ENCODE measurements around the gene FITM1.

Gene FITM1

GRCh38 chr14:24177891-24178290 lies 47.4 kb downstream of the FITM1 start:
- Histone ChIP-seq H3K4me1 (ENCODE audit: insufficient read depth, low read length, severe bottlenecking) (no peaks in the 10 kb centered on the region), H3K36me3 (ENCODE audit: insufficient read depth, low read length) (peaks cover 57% of the 10 kb centered on the region), H3K27me3 (ENCODE audit: insufficient read depth, low read length) (no peaks in the 10 kb centered on the region), H3K27ac (ENCODE audit: low read depth, low read length, poor library complexity, severe bottlenecking) (no peak overlapping the region), H4K20me1 (ENCODE audit: insufficient read depth, low read length) (no peaks in the 10 kb centered on the region), H2AFZ (ENCODE audit: low read length) (no peak overlapping the region), H3K79me2 (ENCODE audit: insufficient read depth, low read length) (no peaks in the 10 kb centered on the region), H3K9me3 (ENCODE audit: low read length) (no peaks in the 10 kb centered on the region), H3K4me2 (ENCODE audit: low read length) (no peak overlapping the region), H3F3A (ENCODE audit: insufficient read depth, low read length) (no peaks in the 10 kb centered on the region), H3K9me2 (ENCODE audit: low read depth, low read length) (no peaks in the 10 kb centered on the region), H3K9ac (ENCODE audit: low read length) (no peak overlapping the region), H3K4me3 (ENCODE audit: low read depth, low read length, poor library complexity, severe bottlenecking) (no peak overlapping the region)
- TF ChIP-seq EZH2 (IDR thresholded peaks at IDR 0.05; ENCODE audit: borderline replicate concordance, low read length) (no peak), CTCF (IDR thresholded peaks at IDR 0.05; ENCODE audit: low read length) (no peak)

GRCh38 chr14:24178399-24179178 lies 48.1 kb downstream of the FITM1 start:
- no peaks in the 10 kb centered on the region for H3K9me3 ChIP-seq (ENCODE audit: low read length)
- H3K9me2 ChIP-seq (ENCODE audit: low read depth, low read length), result no peaks in the 10 kb centered on the region
- no peaks in the 10 kb centered on the region for H4K20me1 ChIP-seq (ENCODE audit: insufficient read depth, low read length)
- no peak overlapping the region for H3K4me2 ChIP-seq (ENCODE audit: low read length)
- H3K9ac ChIP-seq (ENCODE audit: low read length), result no peak overlapping the region
- TF ChIP-seq CTCF (IDR thresholded peaks at IDR 0.05; ENCODE audit: low read length), result no peak
- TF ChIP-seq EZH2 (IDR thresholded peaks at IDR 0.05; ENCODE audit: borderline replicate concordance, low read length), result no peak
- no peaks in the 10 kb centered on the region for H3K79me2 ChIP-seq (ENCODE audit: insufficient read depth, low read length)
- no peaks in the 10 kb centered on the region for H3K4me1 ChIP-seq (ENCODE audit: insufficient read depth, low read length, severe bottlenecking)
- H3K4me3 ChIP-seq (ENCODE audit: low read depth, low read length, poor library complexity, severe bottlenecking), result no peak overlapping the region
- H3K36me3 ChIP-seq (ENCODE audit: insufficient read depth, low read length), result peaks cover 64% of the 10 kb centered on the region
- H3K27me3 ChIP-seq (ENCODE audit: insufficient read depth, low read length), result no peaks in the 10 kb centered on the region
- H3K27ac ChIP-seq (ENCODE audit: low read depth, low read length, poor library complexity, severe bottlenecking), result no peak overlapping the region
- H2AFZ ChIP-seq (ENCODE audit: low read length), result no peak overlapping the region
- H3F3A ChIP-seq (ENCODE audit: insufficient read depth, low read length), result no peaks in the 10 kb centered on the region

DNA sequence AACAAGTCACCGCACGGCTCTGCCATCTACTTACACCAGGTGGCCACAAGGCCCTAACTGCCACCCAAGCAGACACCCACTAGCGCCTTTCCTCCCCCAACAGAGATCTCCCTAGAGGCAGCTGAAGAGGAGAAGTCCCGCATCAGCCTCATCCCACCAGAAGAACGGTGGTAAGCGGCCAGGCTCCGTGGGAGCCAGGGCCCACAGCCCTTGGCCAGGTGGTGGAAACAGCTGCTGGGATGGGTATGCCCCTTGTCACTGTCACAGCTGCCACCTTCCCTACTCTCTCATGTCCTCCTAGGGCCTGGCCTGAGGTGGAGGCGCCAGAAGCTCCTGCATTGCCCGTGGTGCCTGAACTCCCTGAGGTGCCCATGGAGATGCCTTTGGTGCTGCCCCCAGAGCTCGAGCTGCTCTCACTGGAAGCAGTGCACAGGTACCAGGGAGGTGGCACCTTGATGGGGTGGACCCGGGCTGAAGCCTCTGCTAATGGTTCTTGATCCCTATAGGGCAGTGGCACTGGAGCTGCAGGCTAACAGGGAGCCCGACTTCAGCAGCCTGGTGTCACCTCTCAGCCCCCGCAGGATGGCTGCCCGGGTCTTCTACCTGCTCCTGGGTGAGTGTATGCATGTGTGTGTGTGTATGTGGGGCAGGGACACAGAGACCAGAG lies 49.0 kb downstream of the FITM1 start:
- Histone ChIP-seq H3K4me1 (ENCODE audit: insufficient read depth, low read length, severe bottlenecking) (no peaks in the 10 kb centered on the region), H3K79me2 (ENCODE audit: insufficient read depth, low read length) (no peaks in the 10 kb centered on the region), H2AFZ (ENCODE audit: low read length) (no peak overlapping the region), H3K9me2 (ENCODE audit: low read depth, low read length) (no peaks in the 10 kb centered on the region), H3K27ac (ENCODE audit: low read depth, low read length, poor library complexity, severe bottlenecking) (no peak overlapping the region), H3K9me3 (ENCODE audit: low read length) (no peaks in the 10 kb centered on the region), H3K36me3 (ENCODE audit: insufficient read depth, low read length) (peaks cover 70% of the 10 kb centered on the region), H3F3A (ENCODE audit: insufficient read depth, low read length) (no peaks in the 10 kb centered on the region), H3K4me3 (ENCODE audit: low read depth, low read length, poor library complexity, severe bottlenecking) (no peak overlapping the region), H3K4me2 (ENCODE audit: low read length) (no peak overlapping the region), H3K9ac (ENCODE audit: low read length) (no peak overlapping the region), H3K27me3 (ENCODE audit: insufficient read depth, low read length) (no peaks in the 10 kb centered on the region), H4K20me1 (ENCODE audit: insufficient read depth, low read length) (no peaks in the 10 kb centered on the region)
- TF ChIP-seq EZH2 (IDR thresholded peaks at IDR 0.05; ENCODE audit: borderline replicate concordance, low read length), result no peak
